Liver (tissue), 3 donors: ENCODE results near the gene PLVAP.

ENCODE experiments used
- ATF3 ChIP-seq: IDR thresholded peaks from 2 replicates; pipeline ENCODE4 v1.6.1; 2016; ENCODE audit warnings: antibody characterized with exemption
- CTCF ChIP-seq: fragments of 150-350 bp; IDR thresholded peaks from 2 replicates; pipeline ENCODE4 v1.5.1; 2017; ENCODE audit warnings: improper control_type of control experiment, low read depth, low read length; ENCODE audit not compliant: missing input control
- HNF4A ChIP-seq, 2 donors: conservative IDR thresholded peaks; 2 replicates each; pipeline ENCODE4 v1.6.1; 2016; ENCODE audit warnings: antibody characterized with exemption in 2 of 2, mild to moderate bottlenecking in 2 of 2
- HNF4G ChIP-seq: IDR thresholded peaks from 2 replicates; pipeline ENCODE4 v1.6.1; 2016; ENCODE audit warnings: antibody characterized with exemption
- JUND ChIP-seq, 2 donors: IDR thresholded peaks; 2 replicates each; pipeline ENCODE4 v1.6.1; 2016; ENCODE audit warnings: antibody characterized with exemption in 2 of 2
- MAX ChIP-seq: IDR thresholded peaks from 2 replicates; pipeline ENCODE4 v1.6.1; 2016; ENCODE audit warnings: antibody characterized with exemption
- RXRA ChIP-seq, 2 donors: IDR thresholded peaks; 2 replicates each; pipeline ENCODE4 v1.6.1; 2017 to 2018; ENCODE audit warnings: antibody characterized with exemption in 2 of 2, mild to moderate bottlenecking in 1 of 2
- SP1 ChIP-seq: IDR thresholded peaks from 2 replicates; pipeline ENCODE4 v1.6.1; 2018; ENCODE audit warnings: antibody characterized with exemption, mild to moderate bottlenecking
- TAF1 ChIP-seq: conservative IDR thresholded peaks from 2 replicates; pipeline ENCODE4 v1.6.1; 2016; ENCODE audit warnings: antibody characterized with exemption, mild to moderate bottlenecking
- ZBTB33 ChIP-seq: IDR thresholded peaks from 2 replicates; pipeline ENCODE4 v1.6.1; 2016; ENCODE audit warnings: antibody characterized with exemption
- donor health status: healthy.
- donor health status: healthy.

GRCh38 chr19:17393914-17394313, 16.8 kb upstream of the PLVAP start, which contains the start of gene CCDC194:
- TF ChIP-seq CTCF (no peak), JUND (IDR thresholded peaks at IDR 0.05) (no peak), SP1 (no peak), RXRA (IDR thresholded peaks at IDR 0.05) (no peak), MAX (no peak), ZBTB33 (no peak), ATF3 (no peak), HNF4A (conservative IDR thresholded peaks at IDR 0.05) (no peak), TAF1 (no peak), HNF4G (no peak)
